IMR-90 (cell line): Measurements from ENCODE around the gene DPH2.

Source experiments
- BHLHE40 ChIP-seq: fragments of 150-350 bp; IDR thresholded peaks from 2 replicates; pipeline ENCODE4 v1.6.1; 2016; ENCODE audit warnings: mild to moderate bottlenecking, low read depth, low read length
- MXI1 ChIP-seq: IDR thresholded peaks from 2 replicates; pipeline ENCODE4 v1.6.1; 2012; ENCODE audit warnings: low read depth, mild to moderate bottlenecking, low read length, moderate library complexity, borderline replicate concordance
- TF ChIP-seq, protein P1 (sequence below): conservative IDR thresholded peaks from 2 replicates; pipeline ENCODE4 v1.5.1; 2012; ENCODE audit warnings: mild to moderate bottlenecking, low read depth, low read length, improper control_type of control experiment

GRCh38 chr1:43933386-43934100, 36.3 kb upstream of the DPH2 start, which contains the start of gene ARTN:
- TF ChIP-seq, protein P1, sequence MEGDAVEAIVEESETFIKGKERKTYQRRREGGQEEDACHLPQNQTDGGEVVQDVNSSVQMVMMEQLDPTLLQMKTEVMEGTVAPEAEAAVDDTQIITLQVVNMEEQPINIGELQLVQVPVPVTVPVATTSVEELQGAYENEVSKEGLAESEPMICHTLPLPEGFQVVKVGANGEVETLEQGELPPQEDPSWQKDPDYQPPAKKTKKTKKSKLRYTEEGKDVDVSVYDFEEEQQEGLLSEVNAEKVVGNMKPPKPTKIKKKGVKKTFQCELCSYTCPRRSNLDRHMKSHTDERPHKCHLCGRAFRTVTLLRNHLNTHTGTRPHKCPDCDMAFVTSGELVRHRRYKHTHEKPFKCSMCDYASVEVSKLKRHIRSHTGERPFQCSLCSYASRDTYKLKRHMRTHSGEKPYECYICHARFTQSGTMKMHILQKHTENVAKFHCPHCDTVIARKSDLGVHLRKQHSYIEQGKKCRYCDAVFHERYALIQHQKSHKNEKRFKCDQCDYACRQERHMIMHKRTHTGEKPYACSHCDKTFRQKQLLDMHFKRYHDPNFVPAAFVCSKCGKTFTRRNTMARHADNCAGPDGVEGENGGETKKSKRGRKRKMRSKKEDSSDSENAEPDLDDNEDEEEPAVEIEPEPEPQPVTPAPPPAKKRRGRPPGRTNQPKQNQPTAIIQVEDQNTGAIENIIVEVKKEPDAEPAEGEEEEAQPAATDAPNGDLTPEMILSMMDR = no peak
- no peak for TF ChIP-seq MXI1
- TF ChIP-seq BHLHE40 = no peak
